ENCODE results near the gene ASB3.
"Not testable (repeated sequence)": the region's sequence is repeated elsewhere in the genome, so short reads cannot be mapped to it uniquely, and the experiment has no call there.

Gene ASB3

GRCh38 chr2:53767405-53768241 lies 19.1 kb downstream of the ASB3 start, which contains the start of gene CHAC2:
TSS of gene CHAC2 (plus strand) at chr2:53767804. CDS start at chr2:53767887, 83 bp downstream.
- peaks cover 18% of the 10 kb centered on the region for H3K36me3 Mint-ChIP-seq
- H3K4me3 Mint-ChIP-seq, result peak within 1 kb of the TSS; percentile 89

DNA sequence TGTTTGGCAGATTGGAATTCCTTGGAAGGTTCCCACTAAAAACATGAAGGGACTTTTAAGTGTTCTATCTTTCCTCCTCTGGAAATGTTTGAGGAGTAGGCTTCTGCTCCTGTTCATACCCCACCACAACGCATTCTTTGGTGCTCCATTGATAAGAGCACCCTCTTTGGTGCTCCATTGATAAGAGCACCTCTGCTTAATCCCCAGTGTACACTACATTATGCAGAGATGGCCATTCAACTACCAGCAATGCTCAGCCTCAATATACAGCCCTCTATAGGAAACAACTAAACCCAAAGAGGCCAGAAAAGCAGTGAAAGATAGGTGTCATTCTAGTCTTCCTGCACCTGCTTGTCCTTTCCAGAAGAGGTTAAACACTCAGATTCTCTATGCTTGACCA lies 21.0 kb downstream of the ASB3 start:
- H3K27ac Mint-ChIP-seq, result no peak overlapping the region
- peaks cover 18% of the 10 kb centered on the region for H3K4me1 Mint-ChIP-seq
- H3K4me3 Mint-ChIP-seq, result no peak overlapping the region
- H3K9me3 Mint-ChIP-seq, result no peaks in the 10 kb centered on the region
- H3K36me3 Mint-ChIP-seq, result peaks cover 27% of the 10 kb centered on the region
- H3K27me3 Mint-ChIP-seq, result no peaks in the 10 kb centered on the region
- no peak for ATAC-seq

More at GRCh38 chr2:53767405-53768241, 19.1 kb downstream of the ASB3 start, which contains the start of gene CHAC2:
- Mint-ChIP-seq H3K27ac (peak within 1 kb of the TSS; percentile 96), H3K27me3 (no peaks in the 10 kb centered on the region), H3K4me1 (peaks cover 18% of the 10 kb centered on the region), H3K9me3 (no peaks in the 10 kb centered on the region)
- ATAC-seq, result peak; percentile 99

DNA sequence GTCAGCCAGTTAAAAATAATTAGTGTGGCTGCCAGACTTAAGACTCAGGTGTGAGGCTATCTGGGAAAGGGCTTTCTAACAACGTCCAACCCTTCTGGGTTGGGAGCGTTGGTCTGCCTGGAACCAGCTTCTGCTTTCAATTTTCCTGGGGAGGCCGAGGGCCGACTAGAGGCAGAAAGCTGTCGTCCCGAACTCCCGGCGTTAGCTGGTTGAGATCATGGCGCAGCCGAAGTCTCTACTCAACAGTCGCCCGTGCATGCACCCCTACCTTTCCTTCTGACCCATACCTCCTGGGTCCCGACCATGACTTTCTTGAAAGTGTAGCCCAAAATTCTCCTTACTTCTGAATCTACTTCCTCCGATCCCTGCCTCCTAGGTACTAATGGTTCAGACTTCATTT lies 29.5 kb downstream of the ASB3 start:
- ATAC-seq, H3K4me3 Mint-ChIP-seq, H3K27ac Mint-ChIP-seq, H3K27me3 Mint-ChIP-seq, H3K9me3 Mint-ChIP-seq: not testable (repeated sequence)
- Mint-ChIP-seq H3K4me1 (peaks cover 10% of the 10 kb centered on the region), H3K36me3 (peaks cover 54% of the 10 kb centered on the region)

- Mint-ChIP-seq H3K4me3 (no peak overlapping the region), H3K4me1 (peaks cover 13% of the 10 kb centered on the region), H3K27ac (no peak overlapping the region), H3K36me3 (peaks cover 49% of the 10 kb centered on the region), H3K27me3 (no peaks in the 10 kb centered on the region), H3K9me3 (no peaks in the 10 kb centered on the region)
- no peak for ATAC-seq
These were observed 30.1 kb downstream of the ASB3 start for GRCh38 chr2:53756644-53757043.

GRCh38 chr2:53755121-53755520 lies 31.6 kb downstream of the ASB3 start:
- no peak for ATAC-seq
- H3K36me3 Mint-ChIP-seq, result peaks cover 35% of the 10 kb centered on the region

GRCh38 chr2:53753041-53753440 lies 33.7 kb downstream of the ASB3 start:
- H3K4me3 Mint-ChIP-seq, result no peak overlapping the region
- H3K9me3 Mint-ChIP-seq, result no peaks in the 10 kb centered on the region
- no peaks in the 10 kb centered on the region for H3K27me3 Mint-ChIP-seq
- peaks cover 44% of the 10 kb centered on the region for H3K36me3 Mint-ChIP-seq
- H3K4me1 Mint-ChIP-seq, result peaks cover 16% of the 10 kb centered on the region
- no peak for ATAC-seq
- H3K27ac Mint-ChIP-seq, result peak overlapping the region; percentile 20

More at GRCh38 chr2:53755121-53755520, 31.6 kb downstream of the ASB3 start:
- Mint-ChIP-seq H3K4me1 (peaks cover 16% of the 10 kb centered on the region), H3K27me3 (no peaks in the 10 kb centered on the region), H3K27ac (no peak overlapping the region), H3K9me3 (no peaks in the 10 kb centered on the region), H3K4me3 (no peak overlapping the region)

DNA sequence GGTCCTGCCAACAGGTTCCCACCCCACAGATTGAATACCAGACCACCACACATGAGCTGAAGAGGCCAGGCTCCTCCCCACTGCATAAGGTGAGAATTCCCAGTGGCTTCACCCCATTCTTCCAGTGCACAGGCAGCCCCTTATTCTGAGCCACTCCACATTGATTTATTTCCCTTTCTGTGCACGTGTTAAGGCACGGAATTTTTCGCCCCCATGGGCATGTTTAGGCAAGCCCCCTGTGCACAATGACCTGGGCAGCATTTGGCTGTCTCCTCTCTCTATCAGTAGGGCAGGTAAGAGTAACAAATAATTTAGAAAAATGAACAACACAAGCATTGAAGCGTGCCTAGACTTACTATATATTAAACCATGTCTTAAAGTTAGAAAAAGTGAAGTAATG lies 34.4 kb downstream of the ASB3 start:
- peaks cover 44% of the 10 kb centered on the region for H3K36me3 Mint-ChIP-seq
- peaks cover 16% of the 10 kb centered on the region for H3K4me1 Mint-ChIP-seq
- no peaks in the 10 kb centered on the region for H3K27me3 Mint-ChIP-seq
- ATAC-seq, result no peak
- H3K4me3 Mint-ChIP-seq, result no peak overlapping the region
- H3K27ac Mint-ChIP-seq, result peak overlapping the region; percentile 20
- no peaks in the 10 kb centered on the region for H3K9me3 Mint-ChIP-seq

DNA sequence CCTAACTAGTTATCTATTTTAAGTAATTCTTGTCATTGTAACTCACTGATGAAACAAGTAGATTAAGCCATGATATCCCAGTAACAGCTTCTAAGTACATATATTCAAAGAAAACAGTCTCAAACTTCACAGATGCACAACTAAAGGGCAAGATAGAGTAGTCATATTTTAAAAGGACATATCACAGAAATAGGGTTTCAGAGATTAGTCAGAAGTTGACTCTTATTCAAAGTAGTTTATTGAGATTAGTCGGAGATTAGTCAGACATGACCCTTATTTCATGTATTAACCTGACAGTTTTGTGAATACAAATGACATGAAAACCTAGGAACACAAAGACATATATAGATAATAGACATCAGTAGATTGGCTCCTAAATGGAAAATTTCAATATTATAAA lies 35.0 kb downstream of the ASB3 start:
- peak overlapping the region; percentile 20 for H3K27ac Mint-ChIP-seq
- H3K4me1 Mint-ChIP-seq, result peaks cover 16% of the 10 kb centered on the region
- ATAC-seq, result peak; percentile 86
- H3K27me3 Mint-ChIP-seq, result no peaks in the 10 kb centered on the region
- H3K36me3 Mint-ChIP-seq, result peaks cover 39% of the 10 kb centered on the region
- H3K9me3 Mint-ChIP-seq, result no peaks in the 10 kb centered on the region
- no peak overlapping the region for H3K4me3 Mint-ChIP-seq

DNA sequence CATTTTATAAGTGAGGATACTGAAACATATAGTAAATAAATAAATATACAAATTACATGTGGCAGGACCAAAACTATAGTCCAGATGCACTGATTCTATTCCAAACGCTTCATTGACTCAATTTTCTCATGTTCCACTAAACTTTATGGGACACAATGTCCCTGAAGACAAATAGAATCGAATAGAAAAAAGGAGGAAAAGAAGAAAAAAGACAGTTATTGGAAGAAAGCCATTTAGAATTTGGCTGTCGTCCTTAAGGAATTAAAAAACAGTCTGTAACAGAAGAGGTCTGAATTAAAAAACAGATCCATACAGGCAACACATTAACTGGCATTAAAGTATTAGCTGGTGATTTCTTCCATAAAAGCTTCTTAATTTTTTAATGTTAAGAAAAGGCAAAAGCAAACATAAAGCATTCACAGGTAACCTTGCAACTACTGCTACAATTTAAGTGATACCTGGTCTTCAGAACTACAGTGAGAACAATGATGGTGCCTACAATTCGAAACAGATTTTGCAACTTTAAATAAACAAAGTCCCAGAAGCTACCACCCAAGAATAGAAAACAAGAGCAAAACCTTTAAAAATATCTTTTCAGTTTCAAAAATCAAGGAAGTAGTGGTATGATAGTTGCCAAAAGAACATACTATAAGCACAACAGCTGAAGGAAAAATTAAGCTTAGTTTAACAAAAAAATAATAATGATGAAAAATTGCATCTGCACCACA lies 36.5 kb downstream of the ASB3 start:
- Mint-ChIP-seq H3K4me3 (no peak overlapping the region), H3K36me3 (peaks cover 37% of the 10 kb centered on the region), H3K9me3 (no peaks in the 10 kb centered on the region), H3K27ac (peak overlapping the region; percentile 48), H3K4me1 (peaks cover 20% of the 10 kb centered on the region), H3K27me3 (no peaks in the 10 kb centered on the region)
- no peak for ATAC-seq

DNA sequence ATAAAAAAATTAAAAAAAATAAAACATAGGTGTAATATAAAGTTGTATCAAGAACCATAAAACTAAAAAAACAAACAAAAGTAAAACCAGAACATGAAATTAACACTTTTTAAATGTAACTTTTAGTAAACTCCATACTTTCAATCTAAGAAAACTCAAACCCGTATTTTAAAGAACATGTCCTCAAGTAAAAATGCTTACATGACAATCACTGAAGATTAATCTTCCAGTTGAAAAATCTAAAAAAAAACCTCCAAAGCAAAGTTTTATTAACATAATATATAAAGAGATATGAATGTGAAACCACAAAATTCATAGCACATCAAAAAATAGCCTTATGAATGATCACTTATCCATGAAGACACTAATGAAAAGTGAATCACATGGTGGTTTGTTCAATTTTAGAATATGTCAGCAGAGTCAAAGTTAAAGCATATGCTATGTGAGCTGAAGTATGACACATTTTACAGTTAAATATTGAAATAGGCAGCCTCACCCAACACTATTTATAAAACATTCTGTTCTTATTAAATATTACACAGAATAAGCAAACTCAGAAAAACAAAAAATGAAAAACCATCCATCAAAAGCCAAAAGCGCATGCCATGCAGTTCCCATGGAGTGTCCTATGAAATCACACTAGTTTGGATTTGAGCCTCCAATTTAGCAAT lies 42.2 kb downstream of the ASB3 start:
- Mint-ChIP-seq H3K4me3 (no peak overlapping the region), H3K4me1 (peaks cover 26% of the 10 kb centered on the region), H3K27ac (no peak overlapping the region), H3K27me3 (no peaks in the 10 kb centered on the region), H3K36me3 (peaks cover 54% of the 10 kb centered on the region), H3K9me3 (no peaks in the 10 kb centered on the region)
- no peak for ATAC-seq

- Mint-ChIP-seq H3K9me3 (no peaks in the 10 kb centered on the region), H3K27me3 (no peaks in the 10 kb centered on the region), H3K36me3 (peaks cover 47% of the 10 kb centered on the region), H3K4me1 (peaks cover 22% of the 10 kb centered on the region), H3K4me3 (no peak overlapping the region), H3K27ac (no peak overlapping the region)
- ATAC-seq, result no peak
These were observed 46.6 kb downstream of the ASB3 start for GRCh38 chr2:53740170-53740569.

DNA sequence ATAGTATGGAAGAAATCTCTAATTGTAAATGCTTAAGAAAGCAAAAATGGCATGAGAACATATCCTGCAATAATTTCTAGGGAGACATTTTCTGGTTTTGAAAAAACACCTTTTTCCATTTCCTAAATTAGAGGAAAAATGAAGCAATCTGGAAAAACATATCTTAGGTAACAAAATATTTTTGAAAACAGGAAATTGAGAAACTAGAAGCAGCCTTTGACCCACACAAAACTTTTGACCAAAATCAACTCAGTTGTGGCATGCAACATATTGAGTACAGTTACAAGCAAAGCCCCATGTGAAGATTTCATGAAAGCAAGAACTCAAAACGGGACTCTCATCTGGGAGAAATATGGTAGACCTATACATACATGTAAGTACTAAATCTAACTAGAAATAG lies 47.7 kb downstream of the ASB3 start:
- ATAC-seq, result no peak
- peaks cover 53% of the 10 kb centered on the region for H3K36me3 Mint-ChIP-seq

DNA sequence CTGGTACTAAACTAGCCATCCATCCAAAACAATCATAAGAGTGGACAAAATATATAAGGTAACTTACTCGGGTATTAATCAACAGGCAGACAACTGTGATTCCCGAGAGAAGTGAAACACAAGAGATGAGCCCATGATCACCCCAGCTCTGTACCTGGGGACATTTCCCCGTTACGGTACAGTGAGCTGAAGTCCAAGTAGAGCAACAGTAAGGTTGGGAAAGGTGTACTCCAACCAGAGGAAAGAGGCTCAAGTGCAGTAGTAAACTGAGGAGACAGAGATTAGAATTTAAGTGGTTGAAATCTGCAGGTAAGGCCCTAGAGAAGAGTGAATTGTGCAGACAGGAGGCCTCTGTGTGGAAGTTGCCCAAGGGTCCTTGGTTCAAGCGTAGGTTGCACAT lies 49.7 kb downstream of the ASB3 start:
- Mint-ChIP-seq H3K27me3 (no peaks in the 10 kb centered on the region), H3K4me1 (peaks cover 26% of the 10 kb centered on the region), H3K27ac (no peak overlapping the region), H3K9me3 (no peaks in the 10 kb centered on the region), H3K36me3 (peaks cover 50% of the 10 kb centered on the region), H3K4me3 (no peak overlapping the region)
- ATAC-seq, result no peak

More for the DNA sequence above, 47.7 kb downstream of the ASB3 start:
- Mint-ChIP-seq H3K9me3 (no peaks in the 10 kb centered on the region), H3K4me1 (peaks cover 27% of the 10 kb centered on the region), H3K4me3 (no peak overlapping the region), H3K27ac (no peak overlapping the region), H3K27me3 (no peaks in the 10 kb centered on the region)

DNA sequence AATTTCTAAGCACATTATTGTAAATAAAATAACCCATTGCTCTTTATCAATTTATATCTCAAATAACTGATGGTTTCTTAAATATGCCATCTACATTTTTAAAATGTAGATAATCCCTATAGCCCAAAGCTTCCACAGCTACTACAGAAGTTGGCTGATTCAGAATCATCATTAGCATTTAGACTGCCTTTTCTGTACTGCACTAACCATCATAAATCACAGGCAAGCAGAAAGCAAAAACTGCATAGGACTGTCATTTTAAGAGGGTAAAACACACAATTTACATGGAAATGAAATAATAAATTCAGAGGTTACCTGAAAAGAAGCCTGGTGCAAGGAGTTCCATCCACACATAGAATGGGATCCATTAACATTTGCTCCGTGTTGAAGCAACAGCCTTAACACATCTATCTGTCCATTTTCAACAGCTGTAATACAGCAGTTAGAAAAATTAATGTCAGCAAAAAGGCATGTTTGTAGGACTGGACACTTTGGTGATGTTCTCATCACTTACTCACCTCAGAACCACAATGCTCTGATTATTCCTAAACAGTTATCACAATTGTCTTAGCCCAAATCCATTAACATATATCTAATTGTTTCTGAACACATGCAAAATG lies 57.5 kb downstream of the ASB3 start:
- H3K4me1 Mint-ChIP-seq, result peaks cover 17% of the 10 kb centered on the region

GRCh38 chr2:53727921-53728320 lies 58.8 kb downstream of the ASB3 start:
- Mint-ChIP-seq H3K36me3 (peaks cover 35% of the 10 kb centered on the region), H3K4me3 (no peak overlapping the region), H3K4me1 (peaks cover 15% of the 10 kb centered on the region), H3K27me3 (no peaks in the 10 kb centered on the region), H3K27ac (no peak overlapping the region), H3K9me3 (peaks cover 5% of the 10 kb centered on the region)
- ATAC-seq, result no peak

More for the DNA sequence above, 57.5 kb downstream of the ASB3 start:
- H3K4me3 Mint-ChIP-seq, result no peak overlapping the region
- no peak for ATAC-seq
- peaks cover 44% of the 10 kb centered on the region for H3K36me3 Mint-ChIP-seq
- no peak overlapping the region for H3K27ac Mint-ChIP-seq
- peaks cover 5% of the 10 kb centered on the region for H3K9me3 Mint-ChIP-seq
- H3K27me3 Mint-ChIP-seq, result no peaks in the 10 kb centered on the region

All from stimulated activated memory B cell treated with anti-CD40 and anti-IgM and Interleukin-4, amounts not matched to agents 10 μg/mL and 1 μg/mL and 100 μg/mL, for 72 hours (primary cell).